Activated naive CD4-positive, alpha-beta T cell treated with anti-CD3 and anti-CD28 coated beads, Interleukin-2, amount 50 U/mL, for 72 hours (primary cell): ENCODE measurements around the gene OR4K2. TPM values are rescaled to one million over a fixed set of nuclear protein-coding genes. Genes with fewer than 3 reads are reported as not detected.

Experiments
- ATAC-seq, 2 donors: fragments of 150-1000 bp; cut with Tn5 transposase; 2 replicates each; pipeline ENCODE4 v1.10.0; 2021; ENCODE audit warnings: mild to moderate bottlenecking in 2 of 2, moderate library complexity in 2 of 2
- DNase-seq, 2 donors: peaks; one replicate each; pipeline ENCODE4 v3.0.0; 2021 to 2022; ENCODE audit warnings: low spot score in 2 of 2
- H3K27ac Mint-ChIP-seq, 2 donors: one replicate each; pipeline ENCODE4 v1.8.0; 2022; ENCODE audit warnings: mild to moderate bottlenecking in 2 of 2, mixed read lengths in 2 of 2
- H3K36me3 Mint-ChIP-seq, 2 donors: one replicate each; pipeline ENCODE4 v1.8.0; 2022; ENCODE audit warnings: mixed read lengths in 2 of 2
- H3K9me3 Mint-ChIP-seq, 2 donors: one replicate each; pipeline ENCODE4 v1.8.0; 2022; ENCODE audit warnings: mixed read lengths in 2 of 2
- total RNA-seq, 2 donors: library from RNA; stranded (reverse); gene quantifications; one replicate each; pipeline ENCODE4 v1.2.3, GENCODE V29; 2022

Gene OR4K2
- total RNA-seq, 2 donors from 2014 or later: not detected

GRCh38 chr14:19918553-19919264 is 43.8 kb downstream of the OR4K2 start:
- Mint-ChIP-seq H3K27ac (no peak overlapping the region), H3K9me3 (no peaks in the 10 kb centered on the region), H3K36me3 (no peaks in the 10 kb centered on the region)
- DNase-seq (no peak), ATAC-seq (no peak)

GRCh38 chr14:19920021-19920657 is 45.2 kb downstream of the OR4K2 start, which contains the start of gene OR4K5:
OR4K5 (plus strand) TSS chr14:19920607; CDS start chr14:19920607, 0 bp downstream.
- Mint-ChIP-seq H3K36me3 (no peaks in the 10 kb centered on the region), H3K9me3 (no peaks in the 10 kb centered on the region), H3K27ac (no peak within 1 kb of the TSS)
- ATAC-seq (no peak), DNase-seq (no peak)

- Mint-ChIP-seq H3K9me3 (no peaks in the 10 kb centered on the region), H3K27ac (no peak within 1 kb of the TSS), H3K36me3 (no peaks in the 10 kb centered on the region)
- DNase-seq (no peak), ATAC-seq (no peak)
Measured at GRCh38 chr14:19930617-19931016, 55.7 kb downstream of the OR4K2 start, which contains the start of gene OR4K1. OR4K1 (plus strand) TSS chr14:19930917; CDS start chr14:19935667, 4,750 bp downstream.

Other genes starting within 250 kb of the OR4K2 start
- not detected for gene OR11H2, start 161.3 kb upstream of the OR4K2 start, total RNA-seq
- gene OR4Q3, start 131.6 kb upstream of the OR4K2 start, total RNA-seq: not detected
- not detected for gene OR4M1, start 101.6 kb upstream of the OR4K2 start, total RNA-seq
- not detected for gene OR4N2, start 71.4 kb upstream of the OR4K2 start, total RNA-seq
- gene OR4K5, start 45.5 kb downstream of the OR4K2 start, total RNA-seq: not detected
- gene OR4K1, start 55.8 kb downstream of the OR4K2 start, total RNA-seq: not detected
- gene OR4K15, start 100.4 kb downstream of the OR4K2 start, total RNA-seq: not detected
- gene OR4Q2, start 127.0 kb downstream of the OR4K2 start, total RNA-seq: not detected
- not detected for gene OR4K14, start 144.2 kb downstream of the OR4K2 start, total RNA-seq
- gene OR4K13, start 160.9 kb downstream of the OR4K2 start, total RNA-seq: not detected
- gene OR4L1, start 184.9 kb downstream of the OR4K2 start, total RNA-seq: not detected
- gene OR4K17, start 235.6 kb downstream of the OR4K2 start, total RNA-seq: not detected